ENCODE measurements around the gene PIM3.
A peak's percentile ranks its signal among the peaks of the same experiment; 100 is the strongest.

The PIM3 gene

GRCh38 chr22:49927483-49928184, 32.9 kb upstream of the PIM3 start:
- DNase-seq (ENCODE audit: low read depth, low spot score) = no peak
- in situ Hi-C loops (cut with HindIII; ENCODE audit: low sequenced_read_pairs) = no loop called here
- no peak for TF ChIP-seq CTCF (IDR thresholded peaks at IDR 0.05; ENCODE audit: low read depth, low read length)
- H3K4me3 ChIP-seq (ENCODE audit: low read depth, low read length) = no peak overlapping the region

- DNase-seq (ENCODE audit: low read depth, low spot score) = no peak
- H3K4me3 ChIP-seq (ENCODE audit: low read depth, low read length) = no peak overlapping the region
- in situ Hi-C loops (cut with HindIII; ENCODE audit: low sequenced_read_pairs) = no loop called here
- TF ChIP-seq CTCF (IDR thresholded peaks at IDR 0.05; ENCODE audit: low read depth, low read length) = no peak
Observed at GRCh38 chr22:49928185-49928495, 32.4 kb upstream of the PIM3 start.

- in situ Hi-C loops (cut with HindIII; ENCODE audit: low sequenced_read_pairs) = no loop called here
- TF ChIP-seq CTCF (IDR thresholded peaks at IDR 0.05; ENCODE audit: low read depth, low read length) = no peak
- DNase-seq (ENCODE audit: low read depth, low spot score) = no peak
- no peak overlapping the region for H3K4me3 ChIP-seq (ENCODE audit: low read depth, low read length)
Observed at GRCh38 chr22:49928555-49929210, 31.9 kb upstream of the PIM3 start.

GRCh38 chr22:49929211-49929979, 31.2 kb upstream of the PIM3 start:
- TF ChIP-seq CTCF (IDR thresholded peaks at IDR 0.05; ENCODE audit: low read depth, low read length) = peak; percentile 51
- in situ Hi-C loops (cut with HindIII; ENCODE audit: low sequenced_read_pairs) = no loop called here
- no peak for DNase-seq (ENCODE audit: low read depth, low spot score)
- H3K4me3 ChIP-seq (ENCODE audit: low read depth, low read length) = no peak overlapping the region

GRCh38 chr22:49929994-49930575, 30.5 kb upstream of the PIM3 start:
- in situ Hi-C loops (cut with HindIII; ENCODE audit: low sequenced_read_pairs) = no loop called here
- no peak overlapping the region for H3K4me3 ChIP-seq (ENCODE audit: low read depth, low read length)
- DNase-seq (ENCODE audit: low read depth, low spot score) = no peak
- no peak for TF ChIP-seq CTCF (IDR thresholded peaks at IDR 0.05; ENCODE audit: low read depth, low read length)

GRCh38 chr22:49930596-49931412, 29.8 kb upstream of the PIM3 start:
- in situ Hi-C loops (cut with HindIII; ENCODE audit: low sequenced_read_pairs) = no loop called here
- no peak overlapping the region for H3K4me3 ChIP-seq (ENCODE audit: low read depth, low read length)
- DNase-seq (ENCODE audit: low read depth, low spot score) = peak; percentile 43
- peak; percentile 61 for TF ChIP-seq CTCF (IDR thresholded peaks at IDR 0.05; ENCODE audit: low read depth, low read length)
